SK-N-DZ (cell line): ENCODE data around the gene TIMM23B.
"Not testable (repeated sequence)": the region's sequence is repeated elsewhere in the genome, so short reads cannot be mapped to it uniquely, and the experiment has no call there.

Experiments used
- DNase-seq: peaks from one replicate; pipeline ENCODE4 v3.0.0-alpha.2; 2015; ENCODE audit warnings: low spot score
- small RNA-seq, 2 experiments: library from RNA; depleted of rRNA; stranded (forward); fragments of <200 nt; gene quantifications; one replicate each; pipeline ENCODE3, GENCODE V24; 2014

TIMM23B gene

GRCh38 chr10:49977756-49978155, 35.9 kb downstream of the TIMM23B start:
- DNase-seq: not testable (repeated sequence)

GRCh38 chr10:49987207-49987606, 45.4 kb downstream of the TIMM23B start:
- not testable (repeated sequence) for DNase-seq

GRCh38 chr10:49988376-49988775, 46.5 kb downstream of the TIMM23B start, which contains the start of gene AGAP6:
AGAP6 (plus strand) TSS chr10:49988406; CDS start chr10:49988716, 310 bp downstream.
- not testable (repeated sequence) for DNase-seq

GRCh38 chr10:49995321-49995720, 53.5 kb downstream of the TIMM23B start:
- not testable (repeated sequence) for DNase-seq

- not testable (repeated sequence) for DNase-seq
Measured at GRCh38 chr10:50014024-50014423, 72.2 kb downstream of the TIMM23B start.

GRCh38 chr10:50015596-50016220, 73.9 kb downstream of the TIMM23B start:
- DNase-seq: not testable (repeated sequence)

GRCh38 chr10:50016926-50017325, 75.1 kb downstream of the TIMM23B start:
- DNase-seq: not testable (repeated sequence)

GRCh38 chr10:50017646-50018045, 75.8 kb downstream of the TIMM23B start:
- DNase-seq: not testable (repeated sequence)

- not testable (repeated sequence) for DNase-seq
Measured at GRCh38 chr10:50019279-50019678, 77.4 kb downstream of the TIMM23B start.

GRCh38 chr10:50020451-50021024, 78.7 kb downstream of the TIMM23B start:
- not testable (repeated sequence) for DNase-seq

- DNase-seq: no peak
Measured at GRCh38 chr10:50021646-50022045, 79.8 kb downstream of the TIMM23B start.

Small RNAs within 50 kb of the gene (small RNA-seq; reads per million reads assigned to genes)
- gene RNA5SP317: 0 reads per million in 2 experiments
- gene SNORA74C-2: 0.10 to 0.18 reads per million in 2 experiments
